SU-DHL-6 (cell line): Measurements from ENCODE around the gene PLA2G4E.

ENCODE experiments used
- H2AFZ ChIP-seq: fragments of 200-600 bp; sonication (generic); 2 replicates; pipeline ENCODE4 v1.6.1; 2014; ENCODE audit warnings: low read depth, mild to moderate bottlenecking, moderate library complexity, mixed read lengths, antibody characterized with exemption, low read length; ENCODE audit not compliant: severe bottlenecking
- H3F3A ChIP-seq: fragments of 200-600 bp; shearing (Covaris generic); 2 replicates; pipeline ENCODE4 v1.6.0; 2016; ENCODE audit warnings: antibody characterized with exemption, mild to moderate bottlenecking; ENCODE audit not compliant: insufficient read depth
- H3K27ac ChIP-seq: fragments of 200-600 bp; sonication (generic); 2 replicates; pipeline ENCODE4 v1.5.1; 2016; ENCODE audit warnings: low read depth, mild to moderate bottlenecking, low read length, moderate library complexity, mixed read lengths
- H3K27me3 ChIP-seq: fragments of 200-600 bp; sonication (generic), shearing (Covaris generic); 2 replicates; pipeline ENCODE4 v1.6.0; 2014; ENCODE audit warnings: mild to moderate bottlenecking, low read length
- H3K36me3 ChIP-seq: fragments of 200-600 bp; sonication (generic); 2 replicates; pipeline ENCODE4 v1.6.1; 2014; ENCODE audit warnings: mild to moderate bottlenecking, low read length, mixed read lengths
- H3K4me2 ChIP-seq: fragments of 300-600, 200-600 bp; shearing (Covaris generic), sonication (generic); 2 replicates; pipeline ENCODE4 v1.6.0; 2014; ENCODE audit warnings: low read length, low read depth, mild to moderate bottlenecking; ENCODE audit not compliant: poor library complexity, severe bottlenecking
- H3K4me3 ChIP-seq: fragments of 200-600 bp; sonication (generic); 2 replicates; pipeline ENCODE4 v1.5.1; 2014; ENCODE audit warnings: antibody characterized with exemption, low read length, mild to moderate bottlenecking, mixed read lengths; ENCODE audit not compliant: insufficient read depth, poor library complexity, severe bottlenecking
- H3K79me2 ChIP-seq: fragments of 200-600 bp; sonication (generic); 2 replicates; pipeline ENCODE4 v1.6.1; 2014; ENCODE audit warnings: mild to moderate bottlenecking, low read length, moderate library complexity; ENCODE audit not compliant: insufficient read depth
- H3K9ac ChIP-seq: fragments of 200-600 bp; sonication (generic); 2 replicates; pipeline ENCODE4 v1.7.0; 2014; ENCODE audit warnings: mild to moderate bottlenecking, low read length
- H3K9me2 ChIP-seq: fragments of 200-600 bp; sonication (generic); replicated peaks from 2 replicates; pipeline ENCODE4 v1.6.1; 2014; ENCODE audit warnings: low read length; ENCODE audit not compliant: insufficient read depth
- H3K9me3 ChIP-seq: fragments of 200-600 bp; sonication (generic); 2 replicates; pipeline ENCODE4 v1.6.1; 2014; ENCODE audit warnings: low read length, mixed read lengths; ENCODE audit not compliant: insufficient read depth
- H4K20me1 ChIP-seq: fragments of 200-600 bp; sonication (generic); 2 replicates; pipeline ENCODE4 v1.6.1; 2014; ENCODE audit warnings: low read depth, mild to moderate bottlenecking, antibody characterized with exemption, low read length, moderate library complexity, mixed read lengths
- CTCF ChIP-seq: fragments of 200-600 bp; sonication (generic); IDR thresholded peaks from one replicate; pipeline ENCODE4 v1.5.1; 2017; ENCODE audit warnings: antibody characterized with exemption, mild to moderate bottlenecking, low read length, moderate library complexity; ENCODE audit not compliant: insufficient read depth, poor library complexity, severe bottlenecking
- EZH2phosphoT487 ChIP-seq: fragments of 200-600 bp; sonication (generic), shearing (Covaris generic); conservative IDR thresholded peaks from 2 replicates; pipeline ENCODE4 v1.6.1; 2018; ENCODE audit warnings: mild to moderate bottlenecking, antibody characterized with exemption, low read length, moderate library complexity, mixed read lengths

Gene PLA2G4E

DNA sequence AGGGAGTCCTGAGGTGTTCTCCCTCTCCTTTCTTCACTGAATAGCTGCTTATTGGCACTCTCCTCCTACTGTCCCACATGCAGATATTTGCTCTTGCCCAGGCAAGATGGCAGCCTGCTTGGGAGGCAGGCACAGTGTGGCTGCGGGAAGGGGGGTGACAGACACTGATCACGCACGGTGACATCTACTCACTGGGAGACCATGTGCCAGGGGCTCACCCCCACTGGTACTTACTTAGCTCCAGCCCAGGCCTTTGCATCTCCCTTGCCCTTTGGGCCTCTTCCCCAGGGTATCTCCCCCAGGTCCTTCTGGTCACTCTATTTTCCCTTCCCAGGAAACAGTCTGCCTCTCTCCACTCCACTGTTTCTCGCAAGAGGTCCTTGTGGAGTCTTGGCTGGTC is 6.4 kb downstream of the PLA2G4E start:
- Histone ChIP-seq H3K27ac (no peak overlapping the region), H3K4me3 (no peak overlapping the region), H2AFZ (no peak overlapping the region), H3K9me2 (no peaks in the 10 kb centered on the region), H3K36me3 (no peaks in the 10 kb centered on the region), H3K27me3 (no peaks in the 10 kb centered on the region), H4K20me1 (no peaks in the 10 kb centered on the region), H3K4me2 (no peak overlapping the region), H3K79me2 (no peaks in the 10 kb centered on the region), H3K9me3 (no peaks in the 10 kb centered on the region), H3F3A (no peaks in the 10 kb centered on the region), H3K9ac (no peak overlapping the region)
- TF ChIP-seq EZH2phosphoT487: no peak
- TF ChIP-seq CTCF: no peak

GRCh38 chr15:42012928-42013482 is 7.8 kb downstream of the PLA2G4E start:
- no peaks in the 10 kb centered on the region for H3K9me3 ChIP-seq
- no peaks in the 10 kb centered on the region for H4K20me1 ChIP-seq
- H3K4me3 ChIP-seq: no peak overlapping the region
- no peak overlapping the region for H3K9ac ChIP-seq
- H3K27me3 ChIP-seq: no peaks in the 10 kb centered on the region
- H3K9me2 ChIP-seq: no peaks in the 10 kb centered on the region
- no peak overlapping the region for H2AFZ ChIP-seq
- no peak for TF ChIP-seq EZH2phosphoT487
- no peak for TF ChIP-seq CTCF
- no peak overlapping the region for H3K4me2 ChIP-seq
- H3F3A ChIP-seq: no peaks in the 10 kb centered on the region
- no peaks in the 10 kb centered on the region for H3K36me3 ChIP-seq
- no peak overlapping the region for H3K27ac ChIP-seq
- H3K79me2 ChIP-seq: no peaks in the 10 kb centered on the region

GRCh38 chr15:42012241-42012640 is 8.6 kb downstream of the PLA2G4E start:
- no peaks in the 10 kb centered on the region for H3K27me3 ChIP-seq
- no peaks in the 10 kb centered on the region for H3K9me3 ChIP-seq
- H3K4me2 ChIP-seq: no peak overlapping the region
- H3K9me2 ChIP-seq: no peaks in the 10 kb centered on the region
- no peak overlapping the region for H2AFZ ChIP-seq
- H3K27ac ChIP-seq: no peak overlapping the region
- no peaks in the 10 kb centered on the region for H3F3A ChIP-seq
- H3K4me3 ChIP-seq: no peak overlapping the region
- no peak overlapping the region for H3K9ac ChIP-seq
- no peaks in the 10 kb centered on the region for H3K36me3 ChIP-seq
- no peaks in the 10 kb centered on the region for H3K79me2 ChIP-seq
- no peaks in the 10 kb centered on the region for H4K20me1 ChIP-seq
- TF ChIP-seq CTCF (no peak), EZH2phosphoT487 (no peak)
